Inferior parietal cortex (tissue), 1 donor: ENCODE data around the gene SNX11.

Experiments used
- DNase-seq: peaks from one replicate; pipeline ENCODE4 v3.0.0-alpha.2; 2016; ENCODE audit errors: extremely low spot score

The SNX11 gene

GRCh38 chr17:48095611-48096010 lies 12.0 kb upstream of the SNX11 start:
- DNase-seq = no peak

- no peak for DNase-seq
Observed at GRCh38 chr17:48100160-48100559, 7.4 kb upstream of the SNX11 start.

- no peak for DNase-seq
Observed at GRCh38 chr17:48100591-48101011, 7.0 kb upstream of the SNX11 start.

- DNase-seq = peak; percentile 96
Observed at GRCh38 chr17:48101012-48101720, 6.4 kb upstream of the SNX11 start, which contains the start of gene CBX1. Gene CBX1, minus strand, starts transcription at chr17:48101478. Its CDS starts 24,474 bp downstream, at chr17:48077004.

- DNase-seq = no peak
Observed at GRCh38 chr17:48102043-48102750, 5.4 kb upstream of the SNX11 start.

- DNase-seq = no peak
Observed at GRCh38 chr17:48102798-48103715, 4.5 kb upstream of the SNX11 start.

- no peak for DNase-seq
Observed at GRCh38 chr17:48104440-48104839, 3.1 kb upstream of the SNX11 start.

- DNase-seq = no peak
Observed at GRCh38 chr17:48106802-48107136, 797 bp upstream of the SNX11 start.

- no peak for DNase-seq
Observed at GRCh38 chr17:48110761-48111160, 3.2 kb downstream of the SNX11 start.

GRCh38 chr17:48111937-48112241 lies 4.3 kb downstream of the SNX11 start:
- DNase-seq = no peak

GRCh38 chr17:48113201-48113676 lies 5.7 kb downstream of the SNX11 start:
- DNase-seq = no peak

GRCh38 chr17:48121923-48122664 lies 14.5 kb downstream of the SNX11 start:
- DNase-seq = peak; percentile 51

GRCh38 chr17:48122665-48123045 lies 15.1 kb downstream of the SNX11 start:
- DNase-seq = no peak

GRCh38 chr17:48123111-48123510 lies 15.5 kb downstream of the SNX11 start:
- DNase-seq = peak; percentile 79

GRCh38 chr17:48123776-48124388 lies 16.3 kb downstream of the SNX11 start:
- DNase-seq = no peak

GRCh38 chr17:48125829-48126531 lies 18.4 kb downstream of the SNX11 start:
- DNase-seq = no peak

GRCh38 chr17:48126532-48126850 lies 18.9 kb downstream of the SNX11 start:
- no peak for DNase-seq

- no peak for DNase-seq
Observed at GRCh38 chr17:48127371-48128051, 19.9 kb downstream of the SNX11 start.

- DNase-seq = no peak
Observed at GRCh38 chr17:48128400-48128799, 20.8 kb downstream of the SNX11 start.

GRCh38 chr17:48129981-48130380 lies 22.4 kb downstream of the SNX11 start:
- no peak for DNase-seq
